ENCODE results near the gene PTCH2. TPM values are rescaled to one million over a fixed set of nuclear protein-coding genes. Genes with fewer than 3 reads are reported as not detected.

Gene PTCH2
- total and polyA plus RNA-seq, 2 donors (not counting 1 experiment from before 2014, with no cell fraction given), result 1.3 to 1.7 TPM

- Mint-ChIP-seq H3K9me3 (ENCODE audit: insufficient read depth) (no peaks in the 10 kb centered on the region), H3K4me1 (peaks cover 33% of the 10 kb centered on the region), H3K4me3 (peak within 1 kb of the TSS; percentile 99), H3K27me3 (no peaks in the 10 kb centered on the region), H3K27ac (peak within 1 kb of the TSS; percentile 100)
- DNase-seq (peak; percentile 99), ATAC-seq (ENCODE audit: low read depth) (peak; percentile 89)
- POLR2A ChIA-PET, result interaction anchor here (0.7 to 2.6 kb wide), 18 partner anchors 9 to 782 kb away, joined by 3 to 61 read pairs (median 6); partner anchors contain the start of genes BTBD19, EIF2B3, HECTD3 and MUTYH
- peak; percentile 85 for TF ChIP-seq CTCF (IDR thresholded peaks at IDR 0.05)
- TF ChIP-seq EZH2 (IDR thresholded peaks at IDR 0.05; ENCODE audit: borderline replicate concordance, insufficient read depth, low read depth, low read length, poor library complexity, severe bottlenecking), result no peak
- Histone ChIP-seq H3K36me3 (replicated peaks in 1 of 2; ENCODE audit: control extremely low read depth in 1 of 2, control insufficient read depth in 1 of 2, extremely low read depth in 1 of 2, insufficient read depth in 2 of 2, low read length in 1 of 2) (peaks cover 0 to 13% of the 10 kb centered on the region in 2 experiments), H3K4me2 (replicated peaks; ENCODE audit: low read depth, low read length, poor library complexity, severe bottlenecking) (peak within 1 kb of the TSS; percentile 100), H3K27ac (ENCODE audit: low read length in 2 of 2) (peak within 1 kb of the TSS; percentile 84 to 93), H2AFZ (ENCODE audit: insufficient read depth, low read depth, low read length, poor library complexity, severe bottlenecking) (peak within 1 kb of the TSS; percentile 80), H4K20me1 (ENCODE audit: control insufficient read depth, insufficient read depth, low read length, poor library complexity, severe bottlenecking) (no peaks in the 10 kb centered on the region), H3K4me1 (ENCODE audit: control insufficient read depth in 2 of 2, insufficient read depth in 2 of 2, low read length in 2 of 2) (peaks cover 16 to 38% of the 10 kb centered on the region in 2 donors), H3K4me3 (ENCODE audit: control extremely low read depth in 1 of 5, extremely low read depth in 1 of 5, insufficient read depth in 1 of 5, low read depth in 2 of 5, low read length in 4 of 5) (peak within 1 kb of the TSS; percentile 61 to 88 (median 85)), H3K27me3 (replicated peaks in 1 of 4; ENCODE audit: control extremely low read depth in 1 of 4, control insufficient read depth in 3 of 4, insufficient read depth in 4 of 4, low read length in 3 of 4) (no peaks in the 10 kb centered on the region), H3K79me2 (ENCODE audit: control insufficient read depth, insufficient read depth, low read length) (peaks cover 5% of the 10 kb centered on the region), H3K9ac (ENCODE audit: low read length) (peak within 1 kb of the TSS; percentile 69), H3K9me3 (ENCODE audit: control extremely low read depth in 1 of 3, control insufficient read depth in 2 of 3, insufficient read depth in 1 of 3, low read length in 2 of 3) (no peaks in the 10 kb centered on the region)
- CTCF ChIA-PET, result interaction anchor here (0.6 to 4.2 kb wide), 25 partner anchors 9 to 692 kb away, joined by 3 to 70 read pairs (median 5); partner anchors contain the start of genes BEST4, BTBD19, HECTD3 and RNU5D-1
- intact Hi-C loops (cut with micrococcal nuclease), result loop anchor here (2.0 kb wide), 8 partner anchors 13 to 691 kb away; partner anchors contain the start of genes KIF2C, RNU5D-1, RPS8 and TESK2
- under 1% methylated on average over 79 of the region's 79 CpGs for WGBS (ENCODE audit: insufficient coverage)
These were observed 43.1 kb downstream of the PTCH2 start, which contains the start of gene PLK3 for GRCh38 chr1:44799770-44800584. Gene PLK3, plus strand, starts transcription at chr1:44800377. Its CDS starts 87 bp downstream, at chr1:44800464.
